ENCODE data around the gene LPAR5.
"Not testable (repeated sequence)": the region's sequence is repeated elsewhere in the genome, so short reads cannot be mapped to it uniquely, and the experiment has no call there.

Gene LPAR5

GRCh38 chr12:6612247-6612646 is 23.5 kb downstream of the LPAR5 start:
- DNase-seq = no peak
- intact Hi-C loops (cut with DNase I) = no loop called here

- intact Hi-C loops (cut with DNase I) = no loop called here
- peak in 2 of 10 donors; percentile 58 to 77 for DNase-seq
Observed at GRCh38 chr12:6608592-6609281, 27.0 kb downstream of the LPAR5 start.

GRCh38 chr12:6607751-6608591 is 27.8 kb downstream of the LPAR5 start:
- peak in 5 of 10 donors; percentile 21 to 73 (median 42) for DNase-seq
- intact Hi-C loops (cut with DNase I) = loop anchor here (2.0 kb wide), 1 partner anchor 39 kb away; the partner anchor contains the start of gene NOP2

GRCh38 chr12:6606331-6607131 is 29.2 kb downstream of the LPAR5 start:
- intact Hi-C loops (cut with DNase I) = loop anchor here (2.0 kb wide), 1 partner anchor 38 kb away; the partner anchor contains the start of gene NOP2
- peak in 9 of 10 donors; percentile 28 to 89 (median 57) for DNase-seq

GRCh38 chr12:6605421-6606330 is 30.1 kb downstream of the LPAR5 start:
- intact Hi-C loops (cut with DNase I) = loop anchor here (2.0 kb wide), 1 partner anchor 37 kb away; the partner anchor contains the start of gene NOP2
- DNase-seq = peak in 8 of 10 donors; percentile 30 to 92 (median 47)

- DNase-seq = peak in 1 of 10 donors; percentile 58
- intact Hi-C loops (cut with DNase I) = no loop called here
Observed at GRCh38 chr12:6604259-6605029, 31.3 kb downstream of the LPAR5 start.

- DNase-seq = peak in 2 of 10 donors; percentile 18 to 88
- intact Hi-C loops (cut with DNase I) = no loop called here
Observed at GRCh38 chr12:6603095-6603567, 32.6 kb downstream of the LPAR5 start.

GRCh38 chr12:6602526-6602925 is 33.2 kb downstream of the LPAR5 start:
- DNase-seq = peak in 1 of 10 donors; percentile 75
- intact Hi-C loops (cut with DNase I) = no loop called here

- DNase-seq; intact Hi-C loops (cut with DNase I): not testable (repeated sequence)
Observed at GRCh38 chr12:6595673-6596072, 40.1 kb downstream of the LPAR5 start.

- intact Hi-C loops (cut with DNase I) = no loop called here
- DNase-seq = peak in 1 of 10 donors; percentile 12
Observed at GRCh38 chr12:6592087-6592486, 43.7 kb downstream of the LPAR5 start.

- peak in 1 of 10 donors; percentile 46 for DNase-seq
- intact Hi-C loops (cut with DNase I) = not testable (repeated sequence)
Observed at GRCh38 chr12:6586569-6586968, 49.2 kb downstream of the LPAR5 start.

GRCh38 chr12:6584293-6584692 is 51.5 kb downstream of the LPAR5 start:
- intact Hi-C loops (cut with DNase I) = no loop called here

GRCh38 chr12:6582959-6583358 is 52.8 kb downstream of the LPAR5 start:
- intact Hi-C loops (cut with DNase I) = no loop called here
- DNase-seq = peak in 1 of 10 donors; percentile 30

More at GRCh38 chr12:6584293-6584692, 51.5 kb downstream of the LPAR5 start:
- DNase-seq = peak in 1 of 10 donors; percentile 46

- no peak for DNase-seq
- intact Hi-C loops (cut with DNase I) = no loop called here
Observed at GRCh38 chr12:6582196-6582595, 53.6 kb downstream of the LPAR5 start.

GRCh38 chr12:6575648-6576047 is 60.1 kb downstream of the LPAR5 start:
- intact Hi-C loops (cut with DNase I) = no loop called here
- no peak for DNase-seq

GRCh38 chr12:6574576-6575295 is 61.0 kb downstream of the LPAR5 start:
- intact Hi-C loops (cut with DNase I) = no loop called here
- peak in 1 of 10 donors; percentile 4 for DNase-seq

- DNase-seq = peak in 1 of 10 donors; percentile 79
- intact Hi-C loops (cut with DNase I) = no loop called here
Observed at GRCh38 chr12:6573001-6573400, 62.8 kb downstream of the LPAR5 start.
